K562 (cell line): Measurements from ENCODE around the gene AGPAT4. TPM values are rescaled to one million over a fixed set of nuclear protein-coding genes. Genes with fewer than 3 reads are reported as not detected.

Source experiments
- ATF1 ChIP-seq, 2 experiments: fragments of 450-650 bp in 1 of 2; IDR thresholded peaks; 2 replicates each; pipeline ENCODE4 v1.6.1; 2016; ENCODE audit warnings: missing compliant biosample characterization in 1 of 2, missing genetic modification characterization in 1 of 2
- CBFB ChIP-seq: sonication (generic); formaldehyde crosslinking; IDR thresholded peaks from 2 replicates; pipeline ENCODE4 v1.4.0; 2020; ENCODE audit warnings: mild to moderate bottlenecking, missing genetic modification reagents
- CC2D1A ChIP-seq: fragments of 450-650 bp; IDR thresholded peaks from 2 replicates; pipeline ENCODE4 v1.6.1; 2017; ENCODE audit warnings: mild to moderate bottlenecking
- CREB5 ChIP-seq: fragments of 250-450 bp; sonication (Bioruptor Pico); IDR thresholded peaks from 2 replicates; pipeline ENCODE4 v1.5.0; 2020; ENCODE audit warnings: mild to moderate bottlenecking
- CTBP1 ChIP-seq: fragments of 450-650 bp; IDR thresholded peaks from 2 replicates; pipeline ENCODE4 v1.6.1; 2016; ENCODE audit warnings: borderline replicate concordance
- EGR1 ChIP-seq: fragments of 450-650 bp; conservative IDR thresholded peaks from 2 replicates; pipeline ENCODE4 v1.6.1; 2017; ENCODE audit warnings: mild to moderate bottlenecking
- EP300 ChIP-seq: IDR thresholded peaks from 2 replicates; pipeline ENCODE4 v1.6.1; 2012; ENCODE audit warnings: low read length, improper control_type of control experiment
- GABPB2 ChIP-seq: fragments of 250-450 bp; sonication (Bioruptor Pico); conservative IDR thresholded peaks from 2 replicates; pipeline ENCODE4 v1.5.1; 2021; ENCODE audit warnings: mild to moderate bottlenecking
- GATA2 ChIP-seq: sonication (generic); formaldehyde crosslinking; IDR thresholded peaks from 2 replicates; pipeline ENCODE4 v1.4.0; 2020; ENCODE audit warnings: mild to moderate bottlenecking, missing genetic modification reagents
- HDAC1 ChIP-seq, 2 experiments: fragments of 450-650 bp; IDR thresholded peaks; 2 replicates each; pipeline ENCODE4 v1.6.1; 2016 to 2017; ENCODE audit warnings: inconsistent platforms in 1 of 2, mild to moderate bottlenecking in 1 of 2, moderate library complexity in 1 of 2
- HOXB6 ChIP-seq: fragments of 250-450 bp; sonication (Bioruptor Pico); IDR thresholded peaks from 2 replicates; pipeline ENCODE4 v1.5.1; 2022; ENCODE audit warnings: mild to moderate bottlenecking, borderline replicate concordance
- KDM1A ChIP-seq, 2 experiments: fragments of 450-650 bp; IDR thresholded peaks; 2 replicates each; pipeline ENCODE4 v1.6.1; 2016; ENCODE audit warnings: mild to moderate bottlenecking in 2 of 2
- L3MBTL2 ChIP-seq: fragments of 450-650 bp; IDR thresholded peaks from 2 replicates; pipeline ENCODE4 v1.6.1; 2016; ENCODE audit warnings: mild to moderate bottlenecking, moderate library complexity
- MTF1 ChIP-seq: fragments of 250-450 bp; sonication (Bioruptor Pico); IDR thresholded peaks from 2 replicates; pipeline ENCODE4 v1.9.0; 2021; ENCODE audit warnings: moderate library complexity, mild to moderate bottlenecking, inconsistent platforms, borderline replicate concordance
- NCOA1 ChIP-seq: fragments of 450-650 bp; IDR thresholded peaks from 2 replicates; pipeline ENCODE4 v1.6.1; 2016; ENCODE audit warnings: low read depth
- NFE2 ChIP-seq: IDR thresholded peaks from 2 replicates; pipeline ENCODE4 v1.6.1; 2014; ENCODE audit warnings: antibody characterized with exemption, low read depth
- PHB2 ChIP-seq: fragments of 450-650 bp; IDR thresholded peaks from 2 replicates; pipeline ENCODE4 v1.6.1; 2017; ENCODE audit warnings: low read depth
- RBM34 ChIP-seq: fragments of 200-400 bp; formaldehyde crosslinking; IDR thresholded peaks from 2 replicates; pipeline ENCODE4 v1.6.1; 2018; ENCODE audit warnings: low read length, borderline replicate concordance; ENCODE audit not compliant: insufficient read depth
- RUNX1 ChIP-seq: sonication (generic); IDR thresholded peaks from 2 replicates; pipeline ENCODE4 v1.6.1; 2016; ENCODE audit warnings: antibody characterized with exemption, low read depth
- SIN3B ChIP-seq: fragments of 450-650 bp; IDR thresholded peaks from 2 replicates; pipeline ENCODE4 v1.6.1; 2017; ENCODE audit warnings: low read depth, mild to moderate bottlenecking, moderate library complexity
- SMAD4 ChIP-seq: fragments of 250-450 bp; sonication (Bioruptor Pico); conservative IDR thresholded peaks from 2 replicates; pipeline ENCODE4 v1.8.0; 2021; ENCODE audit warnings: inconsistent platforms, mild to moderate bottlenecking, moderate library complexity
- SMARCE1 ChIP-seq: fragments of 450-650 bp; IDR thresholded peaks from 2 replicates; pipeline ENCODE4 v1.7.1; 2016; ENCODE audit warnings: mild to moderate bottlenecking
- SOX6 ChIP-seq: fragments of 450-650 bp; IDR thresholded peaks from 2 replicates; pipeline ENCODE4 v1.6.1; 2014; ENCODE audit warnings: mild to moderate bottlenecking
- STAT5A ChIP-seq: IDR thresholded peaks from 2 replicates; pipeline ENCODE4 v1.6.1; 2012; ENCODE audit warnings: low read length, inconsistent platforms, borderline replicate concordance
- TCF3 ChIP-seq: sonication (generic); formaldehyde crosslinking; IDR thresholded peaks from 2 replicates; pipeline ENCODE4 v1.4.0; 2020; ENCODE audit warnings: mild to moderate bottlenecking, missing genetic modification reagents
- TOE1 ChIP-seq, 2 experiments: fragments of 450-650 bp in 1 of 2; sonication (generic) in 1 of 2; formaldehyde crosslinking in 1 of 2; IDR thresholded peaks; 2 replicates each; pipeline versions ENCODE4 v1.7.1 to v1.8.0; 2016 to 2022; ENCODE audit warnings: borderline replicate concordance in 2 of 2, mild to moderate bottlenecking in 2 of 2, antibody characterized with exemption in 1 of 2, inconsistent platforms in 1 of 2, low read depth in 1 of 2, missing genetic modification reagents in 1 of 2, moderate library complexity in 1 of 2
- ZBTB7A ChIP-seq: IDR thresholded peaks from 2 replicates; pipeline ENCODE4 v1.6.1; 2011; ENCODE audit warnings: low read depth, mild to moderate bottlenecking, low read length, moderate library complexity, borderline replicate concordance; ENCODE audit not compliant: control insufficient read depth
- ZNF133 ChIP-seq: fragments of 250-450 bp; sonication (Bioruptor Pico); IDR thresholded peaks from 2 replicates; pipeline ENCODE4 v1.4.0; 2020; ENCODE audit warnings: mild to moderate bottlenecking
- ZNF444 ChIP-seq: fragments of 250-450 bp; sonication (Bioruptor Pico); IDR thresholded peaks from 2 replicates; pipeline ENCODE4 v1.4.0; 2020; ENCODE audit warnings: mild to moderate bottlenecking, moderate library complexity
- ZNF77 ChIP-seq: fragments of 250-450 bp; sonication (Bioruptor Pico); IDR thresholded peaks from 2 replicates; pipeline ENCODE4 v1.5.0; 2020
- ZZZ3 ChIP-seq: fragments of 450-650 bp; IDR thresholded peaks from 2 replicates; pipeline ENCODE4 v1.6.1; 2016; ENCODE audit warnings: antibody characterized with exemption, mild to moderate bottlenecking, moderate library complexity
- polyA plus RNA-seq, 8 experiments: library from polyadenylated mRNA; depleted of rRNA in 4 of 8; stranded (reverse) in 5 of 8; unstranded in 3 of 8; fragments of >200 nt; fragmentation: Nextera tagmentation in 2 of 8; fragmentation: Illumina TruSeq in 1 of 8; extraction: Ambion mirVana in 2 of 8; extraction: Trizol in 1 of 8; gene quantifications; 2 replicates each; pipeline versions ENCODE4 v1.2.1 to v1.2.3, GENCODE V29; 2011 to 2014; ENCODE audit warnings: inconsistent platforms in 1 of 8, missing spikeins in 1 of 8
- total RNA-seq, 7 experiments: library from RNA; depleted of rRNA in 6 of 7; stranded (reverse); fragments of >200 nt in 6 of 7; fragmentation: Illumina TruSeq in 2 of 7; extraction: Trizol in 2 of 7; gene quantifications; 2 replicates each; pipeline versions ENCODE4 v1.2.1 to v1.2.3, GENCODE V29; 2011 to 2021; ENCODE audit warnings: low replicate concordance in 1 of 7
- TF ChIP-seq, protein P1 (sequence below): sonication (generic); formaldehyde crosslinking; IDR thresholded peaks from 2 replicates; pipeline ENCODE4 v1.9.0; 2022; ENCODE audit warnings: mild to moderate bottlenecking, missing genetic modification reagents

AGPAT4 gene
- total and polyA plus RNA-seq, 9 of the 15 experiments (the other 6 are each of a cell fraction or from before 2014, with no cell fraction given): 2.2 to 15.0 (median 5.7) TPM

GRCh38 chr6:161244725-161245124 is 29.1 kb downstream of the AGPAT4 start (continued):
- TF ChIP-seq ZZZ3 (no peak), TOE1 (IDR thresholded peaks at IDR 0.05; ENCODE audit: borderline replicate concordance) (no peak), TOE1 (CRISPR knock-in tag; IDR thresholded peaks at IDR 0.05; ENCODE audit: borderline replicate concordance, low read depth) (no peak), ZNF444 (CRISPR knock-in tag) (no peak), KDM1A (IDR thresholded peaks at IDR 0.05) (peak; percentile 66 to 80), RUNX1 (no peak), L3MBTL2 (peak; percentile 52; the same call in 1 of the 2 replicates), PHB2 (no peak), ZNF77 (CRISPR knock-in tag) (no peak), SOX6 (0 out of 2 replicates have a peak, but pooled peaks have one; percentile 12), CTBP1 (peak; percentile 61; the same call in 1 of the 2 replicates), HDAC1 (IDR thresholded peaks at IDR 0.05) (peak in 1 of 2 experiments; percentile 37; a peak in 1 of 4 replicates), NCOA1 (no peak), ATF1 (CRISPR knock-in tag; IDR thresholded peaks at IDR 0.05) (no peak), ATF1 (tag; IDR thresholded peaks at IDR 0.05) (0 out of 2 replicates have a peak, but pooled peaks have one; percentile 16), CBFB (CRISPR knock-in tag) (peak; percentile 80; the same call in 1 of the 2 replicates), EGR1 (peak; percentile 14; the same call in 1 of the 2 replicates), TCF3 (CRISPR knock-in tag) (peak; percentile 87), HOXB6 (CRISPR knock-in tag) (no peak), SMARCE1 (peak; percentile 58; the same call in 1 of the 2 replicates), EP300 (peak; percentile 68), NFE2 (peak; percentile 34; the same call in 1 of the 2 replicates), CC2D1A (peak; percentile 53; the same call in 1 of the 2 replicates), SMAD4 (CRISPR knock-in tag) (peak; percentile 74), ZNF133 (no peak), RBM34 (no peak), GATA2 (peak; percentile 53; the same call in 1 of the 2 replicates), GABPB2 (no peak), ZBTB7A (peak; percentile 26; the same call in 1 of the 2 replicates), SIN3B (no peak), CREB5 (no peak), MTF1 (CRISPR knock-in tag) (no peak), STAT5A (peak; percentile 77)
- TF ChIP-seq, protein P1, sequence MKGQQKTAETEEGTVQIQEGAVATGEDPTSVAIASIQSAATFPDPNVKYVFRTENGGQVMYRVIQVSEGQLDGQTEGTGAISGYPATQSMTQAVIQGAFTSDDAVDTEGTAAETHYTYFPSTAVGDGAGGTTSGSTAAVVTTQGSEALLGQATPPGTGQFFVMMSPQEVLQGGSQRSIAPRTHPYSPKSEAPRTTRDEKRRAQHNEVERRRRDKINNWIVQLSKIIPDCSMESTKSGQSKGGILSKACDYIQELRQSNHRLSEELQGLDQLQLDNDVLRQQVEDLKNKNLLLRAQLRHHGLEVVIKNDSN (CRISPR knock-in tag): peak; percentile 58
